Brain microvascular endothelial cell (primary cell): ENCODE data around the gene MEST.

Experiments
- DNase-seq: peaks from one replicate; pipeline ENCODE4 v3.0.0-alpha.2; 2020
- H3K27ac ChIP-seq: fragments of 250-450 bp; sonication (Bioruptor Pico); 2 replicates; pipeline ENCODE4 v1.5.1; 2020; ENCODE audit warnings: mild to moderate bottlenecking, moderate library complexity
- H3K27me3 ChIP-seq: fragments of 250-450 bp; sonication (Bioruptor Pico); replicated peaks from 2 replicates; pipeline ENCODE4 v1.5.1; 2020; ENCODE audit warnings: mild to moderate bottlenecking
- H3K36me3 ChIP-seq: fragments of 250-450 bp; sonication (Bioruptor Pico); replicated peaks from 2 replicates; pipeline ENCODE4 v1.5.1; 2020; ENCODE audit warnings: mild to moderate bottlenecking
- H3K4me3 ChIP-seq: 2 replicates; pipeline ENCODE4 v1.5.1; 2011; ENCODE audit warnings: low read depth, mild to moderate bottlenecking, control low read depth, low read length, moderate library complexity
- in situ Hi-C: cut with HindIII; loops from 2 replicates; pipeline ENCODE4 v1.10.0; 2017; ENCODE audit warnings: low sequenced_read_pairs, low pct_ligation_motif_present
- TF ChIP-seq, protein P1 (sequence below): IDR thresholded peaks from 2 replicates; pipeline ENCODE4 v1.5.1; 2011; ENCODE audit warnings: low read depth, mild to moderate bottlenecking, moderate library complexity, low read length, control low read depth, inconsistent platforms; ENCODE audit errors: missing control alignments

MEST gene

DNA sequence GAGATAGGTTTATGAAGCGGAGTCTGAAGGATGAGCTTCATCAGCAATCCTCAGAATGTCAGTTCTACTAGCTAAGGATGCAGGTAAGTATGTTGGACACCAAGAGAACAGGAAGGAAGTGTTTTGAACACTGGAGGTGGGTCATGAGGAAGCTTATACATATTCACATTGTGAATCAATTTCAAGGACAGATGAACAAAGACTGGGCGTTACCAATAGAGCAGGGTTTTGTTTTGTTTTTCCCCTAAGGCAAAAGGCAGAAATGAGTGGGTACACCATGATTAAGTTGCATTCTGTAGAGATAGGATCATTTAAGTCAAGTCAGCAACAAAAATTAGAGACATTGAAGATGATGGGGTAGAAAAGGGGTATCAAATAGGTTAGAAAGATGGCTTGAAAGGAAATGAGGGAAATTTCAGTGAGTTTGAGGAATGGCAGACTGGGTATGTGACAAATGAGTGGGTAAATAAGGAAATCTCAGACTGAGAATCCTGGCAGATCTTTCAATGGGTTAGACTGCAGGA is 51.7 kb downstream of the MEST start:
- TF ChIP-seq, protein P1, sequence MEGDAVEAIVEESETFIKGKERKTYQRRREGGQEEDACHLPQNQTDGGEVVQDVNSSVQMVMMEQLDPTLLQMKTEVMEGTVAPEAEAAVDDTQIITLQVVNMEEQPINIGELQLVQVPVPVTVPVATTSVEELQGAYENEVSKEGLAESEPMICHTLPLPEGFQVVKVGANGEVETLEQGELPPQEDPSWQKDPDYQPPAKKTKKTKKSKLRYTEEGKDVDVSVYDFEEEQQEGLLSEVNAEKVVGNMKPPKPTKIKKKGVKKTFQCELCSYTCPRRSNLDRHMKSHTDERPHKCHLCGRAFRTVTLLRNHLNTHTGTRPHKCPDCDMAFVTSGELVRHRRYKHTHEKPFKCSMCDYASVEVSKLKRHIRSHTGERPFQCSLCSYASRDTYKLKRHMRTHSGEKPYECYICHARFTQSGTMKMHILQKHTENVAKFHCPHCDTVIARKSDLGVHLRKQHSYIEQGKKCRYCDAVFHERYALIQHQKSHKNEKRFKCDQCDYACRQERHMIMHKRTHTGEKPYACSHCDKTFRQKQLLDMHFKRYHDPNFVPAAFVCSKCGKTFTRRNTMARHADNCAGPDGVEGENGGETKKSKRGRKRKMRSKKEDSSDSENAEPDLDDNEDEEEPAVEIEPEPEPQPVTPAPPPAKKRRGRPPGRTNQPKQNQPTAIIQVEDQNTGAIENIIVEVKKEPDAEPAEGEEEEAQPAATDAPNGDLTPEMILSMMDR = no peak
- no peak overlapping the region for H3K4me3 ChIP-seq
- H3K27ac ChIP-seq = no peak overlapping the region
- H3K36me3 ChIP-seq = peaks cover 13% of the 10 kb centered on the region
- in situ Hi-C loops = no loop called here
- no peak for DNase-seq
- H3K27me3 ChIP-seq = no peaks in the 10 kb centered on the region

DNA sequence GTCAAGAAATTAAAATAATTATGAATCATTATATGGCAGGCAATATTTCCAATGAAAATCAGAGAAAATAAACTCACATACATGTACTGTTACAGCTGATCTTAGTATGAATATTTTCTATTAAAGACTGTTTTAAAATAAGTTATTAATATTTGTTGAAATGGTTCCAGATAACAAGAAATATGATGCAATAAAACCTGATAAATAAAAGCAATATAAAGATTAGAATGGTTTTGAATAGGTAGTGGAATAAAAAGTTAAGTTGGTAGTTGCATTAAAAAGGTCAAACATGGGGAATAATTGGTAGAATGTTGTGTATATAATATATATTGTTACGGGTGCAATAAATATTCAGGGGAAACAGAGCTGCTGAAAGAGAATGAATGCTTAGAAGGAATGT is 52.5 kb downstream of the MEST start:
- H3K4me3 ChIP-seq = no peak overlapping the region
- H3K27ac ChIP-seq = no peak overlapping the region
- TF ChIP-seq, protein P1 = no peak
- no peak for DNase-seq
- H3K36me3 ChIP-seq = peaks cover 11% of the 10 kb centered on the region
- H3K27me3 ChIP-seq = no peaks in the 10 kb centered on the region
- in situ Hi-C loops = no loop called here

DNA sequence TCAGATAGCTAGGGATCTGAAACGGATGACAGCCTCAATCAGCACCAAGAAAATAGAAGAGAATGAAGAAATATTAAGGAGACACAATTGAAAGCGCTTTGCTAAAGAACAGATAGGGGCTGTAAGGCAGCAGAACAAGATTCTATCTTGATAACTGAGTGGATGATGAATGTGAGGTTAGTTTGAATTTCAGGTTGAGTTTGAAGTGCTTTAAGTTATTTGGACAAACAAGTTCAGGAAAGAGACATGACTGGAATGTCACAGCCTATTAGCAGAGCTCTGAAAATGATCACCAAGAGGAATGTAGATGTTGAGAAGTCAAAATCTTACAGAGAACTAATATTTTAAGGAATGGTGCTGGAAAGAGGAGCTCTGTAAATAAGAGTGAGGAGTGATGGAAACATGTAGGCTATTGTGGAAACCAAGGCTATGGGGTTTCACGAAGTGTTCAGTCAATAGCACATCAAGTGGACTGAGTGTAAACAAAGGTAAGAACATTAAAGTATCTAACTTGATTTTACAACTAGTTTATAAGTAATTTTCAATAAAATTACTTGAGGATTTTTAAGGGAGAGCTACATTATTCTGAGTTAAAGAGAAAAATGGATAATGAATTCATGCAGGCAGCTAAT is 61.6 kb downstream of the MEST start:
- Histone ChIP-seq H3K27me3 (no peaks in the 10 kb centered on the region), H3K4me3 (no peak overlapping the region), H3K36me3 (peaks cover 2% of the 10 kb centered on the region), H3K27ac (no peak overlapping the region)
- DNase-seq = no peak
- TF ChIP-seq, protein P1 = no peak
- in situ Hi-C loops = no loop called here

DNA sequence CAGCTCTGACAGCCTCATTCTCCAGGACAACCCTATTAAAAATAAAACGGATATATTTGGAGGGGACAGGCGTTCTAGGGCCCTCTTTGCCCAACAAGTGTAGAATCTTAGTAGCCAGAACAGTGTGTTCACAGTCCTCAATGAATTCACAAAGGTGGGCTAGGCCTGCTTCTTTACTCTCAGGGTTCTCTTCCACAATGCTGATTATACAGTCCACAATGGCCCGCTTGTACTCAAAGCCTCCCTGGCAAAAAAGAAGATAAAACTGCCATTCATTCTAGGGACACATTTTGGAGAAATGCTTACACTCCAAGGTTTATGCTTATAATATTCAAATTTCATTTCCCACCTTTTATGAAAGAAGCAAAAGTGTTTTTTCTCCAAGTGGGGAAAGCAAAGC is 62.6 kb downstream of the MEST start:
- Histone ChIP-seq H3K27me3 (no peaks in the 10 kb centered on the region), H3K4me3 (no peak overlapping the region), H3K27ac (no peak overlapping the region), H3K36me3 (peaks cover 2% of the 10 kb centered on the region)
- in situ Hi-C loops = no loop called here
- DNase-seq = no peak
- TF ChIP-seq, protein P1 = no peak
